ENCODE measurements around the gene NXN.
"Not testable (repeated sequence)": the region's sequence is repeated elsewhere in the genome, so short reads cannot be mapped to it uniquely, and the experiment has no call there.

Gene NXN

DNA sequence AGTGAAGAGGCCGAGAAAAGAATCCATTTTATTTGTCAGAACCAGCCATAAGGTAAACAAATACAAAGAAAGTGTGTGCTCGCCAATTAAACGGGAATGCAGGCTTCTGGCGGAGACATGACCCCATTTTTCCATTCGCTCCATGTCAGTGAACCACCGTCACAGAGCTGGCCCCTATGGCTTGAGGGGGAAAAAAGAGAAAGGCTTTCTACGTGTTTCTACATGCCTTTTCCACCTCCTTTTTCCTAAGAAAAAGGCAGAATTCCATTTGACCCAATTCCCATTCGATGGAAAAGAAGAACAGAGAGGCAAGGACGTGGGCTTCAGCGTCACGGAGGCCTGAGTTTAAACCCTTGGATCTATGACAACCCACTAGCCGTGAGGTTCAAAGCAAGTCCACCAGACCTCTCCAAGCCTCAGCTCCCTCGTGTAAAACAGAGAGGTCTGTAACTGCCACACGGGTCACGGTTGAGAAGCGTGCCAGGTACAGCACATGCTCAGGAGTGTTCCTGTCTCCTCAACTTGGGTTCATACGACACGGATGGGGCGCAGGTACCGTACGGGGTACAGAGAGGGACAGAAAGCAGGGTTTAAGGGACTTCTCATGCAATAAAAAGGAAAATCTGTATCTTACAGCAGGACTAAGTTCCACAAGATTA, 91.9 kb downstream of the NXN start:
- DNase-seq (ENCODE audit: low read depth in 2 of 2): no peak

DNA sequence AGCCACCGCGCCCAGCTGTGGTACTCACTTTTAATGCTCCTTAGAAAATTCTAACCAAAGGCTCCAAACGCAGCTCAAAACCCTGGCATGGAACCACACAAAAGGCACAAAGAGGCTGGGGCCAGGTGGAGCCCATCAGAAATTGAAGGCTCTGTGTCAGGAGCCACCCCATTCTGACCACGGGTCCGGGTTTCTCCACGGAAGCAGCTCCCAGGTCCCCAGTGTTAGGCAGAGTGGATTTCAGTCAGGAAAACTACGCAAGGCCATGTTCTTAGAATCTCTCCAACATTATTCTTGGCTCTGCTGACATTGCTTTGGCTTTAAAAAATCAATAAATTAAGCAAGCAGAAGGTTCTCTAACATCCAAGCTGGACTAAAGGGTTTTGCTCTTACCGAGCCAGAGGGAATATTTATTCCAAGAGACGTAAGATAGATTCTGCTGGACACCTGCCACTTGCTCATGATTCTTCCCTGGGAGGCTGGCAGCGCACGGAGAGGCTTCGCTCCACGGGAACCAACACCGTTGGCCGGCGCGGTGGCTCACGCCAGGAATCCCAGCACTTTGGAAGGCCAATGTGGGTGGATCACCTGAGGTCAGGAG, 93.5 kb downstream of the NXN start:
- DNase-seq (ENCODE audit: low read depth in 2 of 2): no peak

- DNase-seq (ENCODE audit: low read depth in 2 of 2): no peak
Measured at GRCh38 chr17:883586-883962, 96.0 kb downstream of the NXN start.

DNA sequence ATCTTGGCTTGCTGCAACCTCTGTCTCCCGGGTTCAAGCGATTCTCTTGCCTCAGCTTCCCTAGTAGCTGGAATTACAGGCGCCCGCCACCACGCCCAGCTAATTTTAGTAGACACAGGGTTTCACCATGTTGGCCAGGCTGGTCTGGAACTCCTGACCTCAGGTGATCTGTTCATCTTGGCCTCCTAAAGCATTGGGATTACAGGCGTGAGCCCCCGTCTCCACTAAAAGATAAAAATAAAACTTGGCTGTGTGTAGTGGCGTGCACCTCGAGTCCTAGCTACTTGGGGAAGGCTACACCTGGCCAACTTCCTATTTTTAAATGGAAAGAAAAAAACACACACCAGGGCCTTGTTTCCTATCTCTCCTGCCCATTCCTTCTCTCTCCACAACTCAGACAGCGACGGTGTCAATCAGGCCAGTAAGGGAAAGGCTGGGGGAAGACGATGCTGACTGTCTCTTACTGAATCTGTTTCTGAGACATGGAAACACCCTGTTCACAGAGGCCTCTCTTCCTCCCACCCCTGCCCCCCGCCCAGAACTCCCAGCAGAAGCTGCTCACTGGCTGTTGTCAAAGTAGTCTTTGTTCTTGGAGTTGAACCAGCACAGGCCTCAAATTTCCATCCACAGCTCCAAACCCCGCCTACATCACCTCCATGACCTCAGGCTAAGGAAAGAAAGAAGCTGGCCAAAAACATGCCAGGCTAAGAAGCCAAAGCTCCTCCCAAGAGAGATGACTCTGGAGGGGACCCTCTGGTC, 96.6 kb downstream of the NXN start:
- DNase-seq (ENCODE audit: low read depth in 2 of 2): no peak

GRCh38 chr17:881778-882177, 97.8 kb downstream of the NXN start:
- no peak for DNase-seq (ENCODE audit: low read depth in 2 of 2)

- DNase-seq (ENCODE audit: low read depth in 2 of 2): no peak
Measured at GRCh38 chr17:880443-881269, 98.9 kb downstream of the NXN start.

DNA sequence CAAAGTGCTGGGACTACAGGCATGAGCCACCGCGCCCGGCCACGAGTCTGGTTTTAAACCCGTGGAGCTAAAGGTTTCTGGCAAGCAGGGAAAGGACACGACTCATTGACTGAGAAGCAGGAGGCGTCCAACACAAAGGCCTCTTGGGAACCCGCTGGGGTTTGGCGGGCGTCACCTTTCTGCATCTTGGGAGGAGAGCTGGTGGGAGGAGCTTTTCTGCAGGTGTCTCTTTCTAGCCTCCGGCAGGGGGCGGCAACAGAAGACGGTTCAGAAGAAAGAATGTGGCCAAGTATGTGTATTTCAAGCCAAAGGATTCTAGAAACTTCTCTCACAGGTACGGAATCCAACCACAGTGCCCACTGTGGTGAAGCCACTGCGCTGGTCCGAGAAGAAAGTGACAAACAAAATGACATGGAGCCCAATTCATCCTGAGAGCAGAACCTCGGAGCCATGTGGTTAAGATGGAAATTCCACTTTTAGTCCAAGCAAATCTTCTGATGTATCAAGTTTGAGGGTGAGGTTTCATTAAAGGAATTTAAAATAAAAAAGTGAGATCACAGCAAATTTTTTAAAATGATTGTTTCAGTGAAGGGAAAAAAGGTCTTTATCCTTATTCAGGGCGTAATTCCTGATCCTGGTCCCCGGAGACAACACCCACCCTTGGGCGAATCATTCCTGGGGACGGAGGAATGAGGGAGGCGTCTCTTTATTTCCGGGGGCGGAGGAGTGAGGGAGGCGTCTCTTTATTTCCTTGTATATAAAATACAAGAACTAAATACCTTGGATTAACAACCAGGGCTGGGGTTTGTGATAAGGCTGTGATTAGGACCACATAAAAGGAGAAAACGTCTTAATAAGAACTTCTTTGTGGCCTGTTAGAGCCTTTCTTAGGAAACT, 99.8 kb downstream of the NXN start:
- peak; percentile 33 to 51 for DNase-seq (ENCODE audit: low read depth in 2 of 2)

- DNase-seq (ENCODE audit: low read depth in 2 of 2): no peak
Measured at GRCh38 chr17:877630-878029, 101.9 kb downstream of the NXN start.

DNA sequence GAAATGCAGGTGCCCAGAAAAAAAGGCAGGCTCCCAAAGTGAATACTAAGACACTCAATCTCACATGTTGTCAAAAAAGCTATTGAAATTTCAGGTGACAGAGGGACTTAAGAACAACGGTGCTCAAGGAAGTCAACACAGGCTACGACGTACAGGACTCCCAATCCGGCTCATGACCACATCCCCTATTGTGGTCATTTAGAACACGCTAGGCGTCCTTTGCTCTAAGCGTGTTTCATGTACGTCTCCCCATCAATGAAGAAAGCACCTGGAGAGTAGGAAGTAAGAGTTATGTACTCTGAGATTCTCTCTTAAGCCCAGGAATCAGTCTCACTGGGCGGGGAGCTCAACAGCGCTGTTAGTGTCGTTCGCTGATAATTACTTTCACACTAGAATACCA, 103.3 kb downstream of the NXN start:
- DNase-seq (ENCODE audit: low read depth in 2 of 2): no peak

GRCh38 chr17:874590-874989, 105.0 kb downstream of the NXN start:
- DNase-seq (ENCODE audit: low read depth in 2 of 2): not testable (repeated sequence)

GRCh38 chr17:872855-873254, 106.7 kb downstream of the NXN start:
- DNase-seq (ENCODE audit: low read depth in 2 of 2): no peak

DNA sequence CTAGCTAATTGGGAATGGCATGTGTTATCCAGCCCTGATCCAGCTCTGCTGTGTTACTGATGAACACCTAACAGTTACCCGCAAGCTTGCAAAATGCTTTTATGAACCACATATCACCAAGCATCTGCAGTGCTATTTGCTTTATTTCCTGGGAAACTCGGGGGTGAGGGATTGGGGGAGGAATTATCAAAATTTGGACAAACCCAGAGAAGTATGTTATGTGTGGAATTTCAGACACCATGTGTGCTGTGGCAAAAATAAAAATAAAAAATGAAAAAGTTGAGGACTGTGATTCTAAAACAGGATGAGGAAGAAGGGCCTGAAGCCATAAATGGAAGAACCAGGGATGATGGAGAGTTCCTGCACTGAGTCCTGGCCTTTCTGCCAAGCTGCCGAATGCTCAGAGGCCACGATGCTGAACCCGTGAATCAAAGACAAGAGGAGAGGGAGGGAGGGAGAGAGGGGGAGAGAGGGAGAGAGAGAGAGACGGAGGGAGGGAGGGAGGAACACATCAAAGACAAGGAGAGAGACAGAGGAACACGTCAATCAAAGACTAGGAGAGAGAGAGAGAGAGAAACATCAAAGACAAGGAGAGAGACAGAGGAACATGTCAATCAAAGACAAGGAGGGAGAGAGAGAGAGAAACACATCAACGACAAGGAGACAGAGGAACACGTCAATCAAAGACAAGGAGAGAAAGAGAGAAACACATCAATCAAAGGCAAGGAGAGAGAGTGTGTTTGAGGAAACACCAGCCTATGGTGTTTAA, 107.6 kb downstream of the NXN start:
- DNase-seq (ENCODE audit: low read depth in 2 of 2): no peak

GRCh38 chr17:869567-870525, 109.7 kb downstream of the NXN start:
- no peak for DNase-seq (ENCODE audit: low read depth in 2 of 2)

DNA sequence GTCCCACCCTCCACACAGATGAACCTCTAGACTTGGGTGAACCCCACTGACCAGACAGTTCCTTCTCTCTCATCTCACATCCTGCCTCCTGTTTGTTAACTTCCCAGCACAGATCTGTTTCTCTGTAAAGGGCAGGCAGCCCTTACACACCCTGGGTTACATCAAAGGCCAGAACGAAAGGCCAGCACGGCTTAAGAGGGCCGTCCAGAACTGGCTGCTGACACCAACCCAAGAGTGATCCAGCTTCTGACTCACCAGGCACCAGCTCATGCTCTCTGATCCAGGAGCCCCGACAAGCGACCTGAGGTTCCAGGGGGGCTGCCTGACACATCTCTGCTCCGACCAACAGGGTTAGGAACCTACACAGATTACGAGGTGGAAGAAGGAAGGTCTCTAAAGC, 110.5 kb downstream of the NXN start:
- no peak for DNase-seq (ENCODE audit: low read depth in 2 of 2)

GRCh38 chr17:867896-868489, 111.6 kb downstream of the NXN start:
- DNase-seq (ENCODE audit: low read depth in 2 of 2): no peak

- DNase-seq (ENCODE audit: low read depth in 2 of 2): not testable (repeated sequence)
Measured at GRCh38 chr17:867238-867637, 112.3 kb downstream of the NXN start.

DNA sequence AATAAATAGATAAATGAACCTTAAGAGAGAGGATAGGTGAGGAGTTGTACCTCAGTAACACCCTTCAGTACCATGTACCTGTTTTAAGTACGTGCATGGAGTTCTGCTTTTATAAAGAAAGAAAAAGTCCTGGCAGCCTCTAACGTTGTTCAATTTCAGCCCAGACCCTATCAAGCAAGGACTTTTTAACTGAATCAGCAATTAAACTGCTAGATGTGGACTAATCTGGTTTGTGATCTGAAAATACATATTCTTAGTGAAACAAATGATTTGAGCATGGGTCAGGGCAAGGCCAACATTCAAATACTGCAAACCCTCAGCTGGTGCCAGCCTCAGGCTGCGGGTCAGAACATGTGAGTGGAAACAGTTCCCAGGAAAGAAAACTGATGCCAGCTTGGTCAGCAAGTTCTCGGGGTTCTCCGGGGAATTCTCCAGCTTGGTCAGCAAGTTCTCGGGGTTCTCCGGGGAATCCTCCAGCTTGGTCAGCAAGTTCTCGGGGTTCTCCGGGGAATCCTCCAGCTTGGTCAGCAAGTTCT, 112.9 kb downstream of the NXN start:
- DNase-seq (ENCODE audit: low read depth in 2 of 2): no peak

- no peak for DNase-seq (ENCODE audit: low read depth in 2 of 2)
Measured at GRCh38 chr17:864315-864714, 115.3 kb downstream of the NXN start.

DNA sequence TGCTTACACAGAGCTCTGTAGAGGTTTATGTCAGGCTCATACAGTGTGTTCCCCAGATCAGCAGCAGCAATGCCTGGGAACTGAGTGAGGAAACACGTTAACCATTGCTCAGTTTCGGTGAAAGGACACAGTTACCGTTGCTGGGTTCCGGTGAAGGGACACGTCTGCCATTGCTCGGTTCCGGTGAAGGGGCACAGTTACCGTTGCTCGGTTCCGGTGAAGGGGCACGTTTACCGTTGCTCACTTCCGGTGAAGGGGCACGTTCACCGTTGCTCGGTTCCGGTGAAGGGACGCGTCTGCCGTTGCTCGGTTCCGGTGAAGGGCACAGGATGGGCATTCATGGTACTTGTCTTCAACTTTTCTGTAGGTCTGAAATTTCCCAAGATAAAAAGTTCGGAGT, 115.7 kb downstream of the NXN start:
- DNase-seq (ENCODE audit: low read depth in 2 of 2): no peak

All from activated CD4-positive, alpha-beta T cell treated with anti-CD3 and anti-CD28 coated beads for 24 hours (primary cell).